ENCODE data around the gene AIPL1.

Gene AIPL1

GRCh38 chr17:6420173-6420641 is 14.7 kb downstream of the AIPL1 start:
- DNase-seq (ENCODE audit: low read depth in 2 of 2): no peak

GRCh38 chr17:6415616-6416015 is 19.3 kb downstream of the AIPL1 start:
- no peak for DNase-seq (ENCODE audit: low read depth in 2 of 2)

DNA sequence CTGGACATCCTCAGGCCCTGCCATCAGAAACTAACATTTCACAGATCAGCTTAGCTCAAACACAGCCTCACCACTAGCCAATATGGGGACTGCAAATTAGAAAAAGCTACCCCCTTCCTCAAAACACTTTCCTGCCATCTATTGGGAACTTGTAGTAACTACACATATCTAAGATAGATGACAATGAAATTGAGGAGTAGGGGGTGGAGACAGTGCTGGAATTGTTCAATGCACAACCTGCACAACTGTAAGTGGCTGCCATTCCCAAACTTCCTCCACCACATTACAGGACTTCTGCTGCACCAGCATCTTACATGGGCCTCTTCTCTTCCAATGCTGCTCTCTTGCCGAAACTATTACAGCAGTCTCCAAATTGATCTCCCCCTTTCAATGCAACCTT is 21.9 kb downstream of the AIPL1 start:
- DNase-seq (ENCODE audit: low read depth in 2 of 2): no peak

DNA sequence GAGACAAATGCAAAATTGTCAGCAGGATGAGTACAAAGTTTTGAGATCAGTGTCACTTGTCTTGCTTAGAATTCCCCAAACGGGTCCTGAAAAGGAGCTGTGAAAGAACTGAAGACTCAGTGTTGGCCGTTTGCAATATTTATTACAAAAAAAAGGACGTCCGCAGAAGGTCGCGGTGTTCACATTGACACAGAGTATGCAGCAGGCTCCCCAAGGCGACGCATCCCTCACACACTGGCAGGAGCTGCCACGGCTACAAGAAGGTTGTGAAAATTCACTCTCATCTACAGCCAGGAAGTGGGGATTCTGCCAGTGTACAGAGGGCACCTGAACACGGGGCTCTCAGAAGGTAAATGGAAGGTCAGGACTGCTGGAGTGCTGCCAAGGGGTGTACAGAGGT is 26.2 kb downstream of the AIPL1 start:
- DNase-seq (ENCODE audit: low read depth in 2 of 2): no peak

DNA sequence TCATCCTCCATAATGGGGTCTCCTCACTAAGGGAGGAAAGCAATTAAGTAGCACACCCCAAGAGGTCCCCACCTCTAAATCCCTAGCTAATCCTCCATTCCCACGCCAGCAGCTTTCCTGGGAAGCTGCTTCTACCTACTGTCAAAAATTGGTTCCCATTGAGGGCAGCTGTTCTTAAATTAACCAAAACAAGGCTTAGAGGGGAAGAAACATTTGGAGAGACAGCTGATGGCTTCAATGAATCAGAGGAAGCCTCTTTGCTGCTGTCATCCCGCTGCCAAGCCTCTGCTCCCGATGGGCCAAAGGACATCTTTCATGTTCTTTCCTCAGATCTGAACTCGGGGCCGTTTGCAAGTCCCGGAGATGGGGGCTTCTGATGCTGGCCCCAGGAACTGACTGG is 26.6 kb downstream of the AIPL1 start:
- DNase-seq (ENCODE audit: low read depth in 2 of 2): no peak

DNA sequence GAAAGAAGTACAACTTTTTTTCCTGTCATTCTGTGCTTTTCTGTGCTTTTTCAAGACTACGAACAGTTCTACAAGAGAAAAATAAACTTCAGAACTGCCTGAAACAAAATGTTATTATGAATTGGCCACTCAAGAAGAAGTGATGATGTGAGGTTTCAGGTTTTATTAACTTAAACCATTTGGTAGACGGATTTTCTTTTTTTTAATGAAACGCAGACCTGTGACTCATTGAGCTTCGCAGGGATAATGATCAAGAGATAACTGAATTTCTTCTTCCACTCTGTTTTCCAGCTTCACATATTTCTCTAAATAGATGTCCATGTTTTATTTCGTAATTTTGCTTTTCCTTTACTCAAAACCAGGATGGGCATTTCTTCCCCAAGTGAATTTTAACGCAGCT is 32.7 kb downstream of the AIPL1 start:
- DNase-seq (ENCODE audit: low read depth in 2 of 2): no peak

- DNase-seq (ENCODE audit: low read depth in 2 of 2): no peak
These were observed 36.0 kb downstream of the AIPL1 start for GRCh38 chr17:6398955-6399354.

DNA sequence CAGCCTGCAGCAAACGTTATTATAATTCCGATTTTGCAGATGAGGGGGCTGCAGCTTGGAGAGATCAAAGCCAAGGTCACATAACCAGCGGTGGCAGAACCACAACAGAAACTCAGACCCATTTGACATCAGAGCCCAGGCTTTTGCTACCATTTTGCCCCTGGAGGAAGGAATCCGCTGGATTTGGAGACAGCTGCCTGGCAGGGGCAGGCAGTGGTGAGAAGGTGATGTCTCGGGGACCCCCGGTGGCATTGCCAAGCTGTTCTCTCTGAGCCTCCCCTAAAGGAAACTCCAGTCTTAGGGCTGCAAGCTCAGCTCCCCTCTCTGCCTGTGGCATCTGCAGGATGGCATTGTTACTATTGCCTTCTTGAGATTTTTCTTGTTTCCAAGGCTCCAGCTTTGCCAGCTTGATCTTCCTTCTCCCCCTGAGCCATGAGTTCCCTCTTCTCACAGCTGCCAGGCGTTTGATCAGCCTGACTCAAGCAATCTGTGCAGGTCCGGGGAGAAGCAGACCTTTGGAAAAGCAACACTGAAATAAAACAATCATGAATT is 40.8 kb downstream of the AIPL1 start:
- no peak for DNase-seq (ENCODE audit: low read depth in 2 of 2)

DNA sequence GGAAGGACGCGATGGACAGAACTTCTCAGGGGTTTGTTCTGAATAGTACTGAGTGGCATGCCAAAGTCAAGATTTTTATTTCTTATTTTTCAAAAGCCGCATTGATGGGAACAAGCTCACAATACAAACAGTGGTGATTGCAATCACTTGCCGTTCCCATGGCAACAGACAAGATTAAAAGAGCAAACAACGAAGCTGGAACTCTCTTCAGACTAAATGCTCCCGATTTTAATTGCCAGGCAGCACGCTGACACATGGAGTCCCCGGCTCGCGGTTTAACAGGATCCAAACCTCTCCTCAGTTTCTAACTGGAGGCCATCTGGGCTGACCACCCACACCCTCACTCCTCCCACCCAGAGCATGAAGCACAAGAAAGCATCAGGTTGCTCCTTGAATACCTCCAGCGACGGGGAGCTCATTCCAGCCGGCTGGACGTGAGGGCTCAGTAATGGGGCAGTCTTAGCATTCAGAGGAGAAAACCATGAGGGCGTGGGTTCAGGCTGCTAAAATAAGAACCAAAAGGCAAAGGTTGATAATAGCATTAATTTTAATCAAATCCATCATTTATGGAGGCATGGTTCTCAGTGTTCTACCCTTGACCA is 41.5 kb downstream of the AIPL1 start:
- DNase-seq (ENCODE audit: low read depth in 2 of 2): no peak

GRCh38 chr17:6392609-6393350 is 42.1 kb downstream of the AIPL1 start:
- no peak for DNase-seq (ENCODE audit: low read depth in 2 of 2)

GRCh38 chr17:6388416-6388815 is 46.5 kb downstream of the AIPL1 start:
- no peak for DNase-seq (ENCODE audit: low read depth in 2 of 2)

DNA sequence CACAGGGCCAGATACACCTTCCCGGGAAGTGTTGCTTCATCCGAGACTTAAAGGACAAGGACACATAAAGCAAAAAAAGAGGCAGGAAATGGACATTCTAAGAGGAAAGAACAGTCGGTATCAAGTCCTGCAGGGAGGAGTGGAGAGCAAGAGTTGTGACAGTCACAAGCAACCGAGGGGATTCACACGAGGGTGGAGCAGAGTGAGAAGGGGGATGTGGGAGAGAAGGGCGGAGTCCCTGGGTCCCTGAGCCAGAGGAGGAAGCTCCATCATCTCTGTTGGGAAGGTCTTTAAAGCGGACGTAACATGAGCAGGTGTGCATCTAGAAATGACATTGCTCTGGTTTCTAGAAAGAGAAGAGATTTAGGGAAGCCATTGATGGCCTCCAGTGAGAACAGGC is 47.1 kb downstream of the AIPL1 start:
- no peak for DNase-seq (ENCODE audit: low read depth in 2 of 2)

DNA sequence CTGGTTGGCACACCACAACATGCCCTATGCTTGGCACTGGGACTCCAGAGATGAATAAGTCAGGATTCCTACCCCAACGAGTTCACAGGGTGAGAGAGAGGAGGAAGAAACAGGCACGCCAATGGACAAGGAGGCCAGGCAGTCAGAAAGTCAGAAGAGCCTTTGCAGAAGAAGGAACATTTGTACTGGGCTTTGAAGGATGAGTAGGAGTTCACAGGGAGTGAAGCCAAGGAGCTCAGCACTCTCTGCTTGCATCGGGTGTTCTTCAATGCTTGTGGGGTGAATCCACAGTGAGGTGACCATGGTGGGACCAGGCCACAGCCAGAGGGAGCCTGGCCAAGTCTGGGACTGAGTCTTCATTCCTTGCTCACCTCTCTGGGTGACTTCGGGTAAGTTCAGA is 47.5 kb downstream of the AIPL1 start:
- no peak for DNase-seq (ENCODE audit: low read depth in 2 of 2)

GRCh38 chr17:6386041-6386630 is 48.8 kb downstream of the AIPL1 start:
- DNase-seq (ENCODE audit: low read depth in 2 of 2): no peak

GRCh38 chr17:6384481-6384880 is 50.4 kb downstream of the AIPL1 start:
- DNase-seq (ENCODE audit: low read depth in 2 of 2): no peak

- no peak for DNase-seq (ENCODE audit: low read depth in 2 of 2)
These were observed 53.1 kb downstream of the AIPL1 start for GRCh38 chr17:6381526-6382465.

DNA sequence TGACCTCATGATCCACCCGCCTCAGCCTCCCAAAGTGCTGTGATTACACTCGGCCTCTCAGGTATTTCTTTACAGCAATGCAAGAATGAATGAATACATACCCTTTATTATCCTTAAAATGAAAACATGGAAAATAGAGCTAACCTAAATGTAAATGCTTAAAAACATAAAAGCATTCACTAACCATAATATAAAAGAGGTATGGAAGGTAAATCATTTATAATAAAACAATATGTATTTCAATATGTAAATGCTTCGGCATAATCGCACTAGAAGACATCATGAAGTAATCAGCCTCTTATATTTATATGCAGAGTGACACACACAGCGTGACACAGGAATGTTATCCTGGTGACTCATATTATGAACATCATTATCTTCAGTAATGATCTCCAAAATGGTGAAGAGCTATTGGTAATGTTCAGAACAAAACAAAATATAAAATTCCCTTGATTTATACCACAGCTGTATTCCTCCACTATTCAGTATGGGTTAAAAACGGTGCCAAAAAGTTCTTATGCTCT is 53.9 kb downstream of the AIPL1 start:
- no peak for DNase-seq (ENCODE audit: low read depth in 2 of 2)

GRCh38 chr17:6377906-6378305 is 57.0 kb downstream of the AIPL1 start:
- no peak for DNase-seq (ENCODE audit: low read depth in 2 of 2)

- no peak for DNase-seq (ENCODE audit: low read depth in 2 of 2)
These were observed 58.0 kb downstream of the AIPL1 start for GRCh38 chr17:6376931-6377361.

DNA sequence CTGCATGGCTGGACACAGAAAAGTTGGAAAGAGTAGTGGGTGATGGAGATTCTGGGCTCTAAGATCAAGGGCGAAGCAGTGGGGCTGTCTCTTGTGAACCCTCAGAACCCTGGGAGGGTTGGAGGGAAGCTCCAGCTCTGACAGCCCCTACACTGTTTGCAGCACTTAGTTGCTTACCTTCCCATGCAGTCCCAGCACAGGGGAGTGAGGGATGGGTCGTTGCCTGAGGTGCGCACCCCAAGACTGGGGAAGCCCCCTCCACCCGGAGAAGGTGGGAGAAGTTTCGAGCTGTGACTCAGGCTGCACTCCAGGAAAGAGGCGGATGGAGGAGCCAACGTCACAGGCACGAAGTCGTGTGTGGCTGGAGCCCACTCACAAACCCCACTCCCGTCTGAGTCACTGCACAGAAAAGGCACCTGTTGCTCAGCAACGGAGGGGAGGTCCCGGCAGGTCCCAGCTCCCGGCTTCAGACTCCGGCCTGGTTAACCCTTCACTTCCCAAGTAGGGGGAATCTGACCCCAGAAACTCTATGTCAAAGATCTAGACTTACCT is 60.1 kb downstream of the AIPL1 start:
- DNase-seq (ENCODE audit: low read depth in 2 of 2): peak; percentile 58 to 59

DNA sequence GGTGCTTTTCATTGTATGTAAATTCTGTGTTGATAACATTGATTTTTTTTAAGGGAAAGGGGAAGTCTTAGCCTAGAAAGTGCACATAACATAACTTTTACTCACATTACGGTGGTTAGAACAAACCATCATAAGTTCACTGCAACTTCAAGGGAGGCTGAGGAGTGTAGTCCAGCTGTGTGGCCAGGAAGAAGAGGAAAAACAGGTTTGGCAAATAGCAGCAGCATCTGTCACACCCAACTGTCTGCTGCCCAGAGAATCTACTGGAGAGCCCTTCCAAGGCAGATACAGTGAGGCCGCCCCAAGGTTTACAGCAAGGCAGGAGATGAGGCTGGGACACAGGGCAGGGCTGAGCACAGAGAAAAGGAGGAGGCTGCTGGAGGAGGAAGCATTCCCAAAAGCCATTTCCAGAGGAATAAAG is 60.6 kb downstream of the AIPL1 start:
- DNase-seq (ENCODE audit: low read depth in 2 of 2): no peak
